IMR-90 (cell line): ENCODE data around the gene PTGER2. TPM values are rescaled to one million over a fixed set of nuclear protein-coding genes. Genes with fewer than 3 reads are reported as not detected.

ENCODE experiments used
- ATAC-seq: fragments of 200-7000 bp; cut with Tn5 transposase; 2 replicates; pipeline ENCODE4 v1.9.1; 2020; ENCODE audit warnings: low read depth, mild to moderate bottlenecking, moderate library complexity
- BruUV-seq: library from RNA; stranded (reverse); fragments of 400-500 nt; replicated peaks from 2 replicates; lab custom pipeline; 2021; lab: Mats Ljungman, UMichigan
- CTCF ChIA-PET: fragments of 300-600 bp; formaldehyde crosslinking; extraction: SDS; loops from one replicate; lab custom pipeline; 2021; ENCODE audit warnings: antibody characterized with exemption; lab: Yijun Ruan, JAX
- POLR2A ChIA-PET: fragments of 300-600 bp; sonication (Branson Sonifier 250); formaldehyde crosslinking; loops from one replicate; lab custom pipeline; 2022; ENCODE audit warnings: antibody characterized with exemption; ENCODE audit not compliant: unreplicated experiment; lab: Charles Lee
- DNase-seq: peaks from one replicate; pipeline ENCODE4 v3.0.0; 2013
- H2AFZ ChIP-seq: replicated peaks from 2 replicates; pipeline ENCODE3; 2013; ENCODE audit warnings: low read length, mild to moderate bottlenecking; ENCODE audit not compliant: poor library complexity
- H2AK5ac ChIP-seq: 2 replicates; pipeline ENCODE4 v1.6.1; 2013; ENCODE audit warnings: low read depth, low read length, inconsistent platforms
- H2AK9ac ChIP-seq: replicated peaks from 2 replicates; pipeline ENCODE3; 2013; ENCODE audit warnings: mild to moderate bottlenecking, low read depth, low read length, moderate library complexity; ENCODE audit not compliant: poor library complexity
- H2BK120ac ChIP-seq: 2 replicates; pipeline ENCODE4 v1.6.1; 2013; ENCODE audit warnings: low read depth, low read length, inconsistent platforms
- H2BK15ac ChIP-seq: 3 replicates; pipeline ENCODE4 v1.6.1; 2013; ENCODE audit warnings: low read depth, low read length, inconsistent platforms
- H2BK20ac ChIP-seq: 2 replicates; pipeline ENCODE4 v1.6.1; 2013; ENCODE audit warnings: low read depth, mild to moderate bottlenecking, inconsistent platforms, low read length, moderate library complexity
- H2BK5ac ChIP-seq: 2 replicates; pipeline ENCODE4 v1.6.1; 2013; ENCODE audit warnings: mild to moderate bottlenecking, low read depth, low read length, inconsistent platforms; ENCODE audit not compliant: poor library complexity, severe bottlenecking
- H3K14ac ChIP-seq: replicated peaks from 2 replicates; pipeline ENCODE4 v1.6.1; 2013; ENCODE audit warnings: low read depth, low read length, inconsistent platforms
- H3K18ac ChIP-seq: 2 replicates; pipeline ENCODE4 v1.6.1; 2013; ENCODE audit warnings: low read depth, low read length, control low read depth
- H3K23ac ChIP-seq: 2 replicates; pipeline ENCODE4 v1.6.1; 2013; ENCODE audit warnings: low read depth, low read length, inconsistent platforms
- H3K27ac ChIP-seq: 2 replicates; pipeline ENCODE4 v1.5.1; 2013; ENCODE audit warnings: mild to moderate bottlenecking, control low read depth, low read length; ENCODE audit not compliant: insufficient read depth
- H3K27me3 ChIP-seq: 2 replicates; pipeline ENCODE4 v1.6.1; 2013; ENCODE audit warnings: low read length; ENCODE audit not compliant: control insufficient read depth, insufficient read depth
- H3K36me3 ChIP-seq: 2 replicates; pipeline ENCODE4 v1.6.1; 2013; ENCODE audit warnings: low read length, mixed read lengths; ENCODE audit not compliant: control insufficient read depth, insufficient read depth
- H3K4ac ChIP-seq: 2 replicates; pipeline ENCODE4 v1.6.1; 2013; ENCODE audit warnings: low read depth, low read length, inconsistent platforms
- H3K4me1 ChIP-seq: 2 replicates; pipeline ENCODE4 v1.6.1; 2013; ENCODE audit warnings: low read length, mixed read lengths; ENCODE audit not compliant: control insufficient read depth, insufficient read depth
- H3K4me2 ChIP-seq: 2 replicates; pipeline ENCODE4 v1.6.1; 2013; ENCODE audit warnings: low read depth, mild to moderate bottlenecking, control low read depth, low read length, moderate library complexity
- H3K4me3 ChIP-seq: 2 replicates; pipeline ENCODE4 v1.5.1; 2013; ENCODE audit warnings: low read depth, mild to moderate bottlenecking, control low read depth, low read length, moderate library complexity; ENCODE audit not compliant: insufficient read depth
- H3K56ac ChIP-seq: 2 replicates; pipeline ENCODE4 v1.6.1; 2013; ENCODE audit warnings: low read length, inconsistent platforms; ENCODE audit not compliant: insufficient read depth; ENCODE audit errors: extremely low read depth
- H3K79me1 ChIP-seq, 2 experiments: 2 replicates each; pipeline ENCODE4 v1.6.1; 2013; ENCODE audit warnings: low read length in 2 of 2, inconsistent platforms in 1 of 2, low read depth in 1 of 2
- H3K9ac ChIP-seq: 2 replicates; pipeline ENCODE4 v1.6.1; 2013; ENCODE audit warnings: low read depth, low read length, control low read depth
- H3K9me1 ChIP-seq: 2 replicates; pipeline ENCODE4 v1.6.1; 2013; ENCODE audit warnings: low read length, inconsistent platforms; ENCODE audit not compliant: insufficient read depth
- H3K9me3 ChIP-seq: 2 replicates; pipeline ENCODE4 v1.6.1; 2013; ENCODE audit warnings: low read length; ENCODE audit not compliant: control insufficient read depth, insufficient read depth
- H4K20me1 ChIP-seq: 2 replicates; pipeline ENCODE4 v1.6.1; 2013; ENCODE audit warnings: low read length, inconsistent platforms; ENCODE audit not compliant: insufficient read depth
- H4K5ac ChIP-seq: 2 replicates; pipeline ENCODE4 v1.6.1; 2013; ENCODE audit warnings: mild to moderate bottlenecking, low read depth, low read length, control low read depth
- H4K8ac ChIP-seq, 2 experiments: 2 replicates each; pipeline ENCODE4 v1.6.1; 2013; ENCODE audit warnings: low read depth in 2 of 2, low read length in 2 of 2, control low read depth in 1 of 2, inconsistent platforms in 1 of 2
- H4K91ac ChIP-seq: 2 replicates; pipeline ENCODE4 v1.6.1; 2013; ENCODE audit warnings: low read depth, low read length, inconsistent platforms; ENCODE audit not compliant: insufficient read depth
- BHLHE40 ChIP-seq: fragments of 150-350 bp; IDR thresholded peaks from 2 replicates; pipeline ENCODE4 v1.6.1; 2016; ENCODE audit warnings: mild to moderate bottlenecking, low read depth, low read length
- CEBPB ChIP-seq: IDR thresholded peaks from 2 replicates; pipeline ENCODE4 v1.6.1; 2012; ENCODE audit warnings: low read depth, low read length, improper control_type of control experiment
- CHD1 ChIP-seq: IDR thresholded peaks from 2 replicates; pipeline ENCODE4 v1.6.1; 2012; ENCODE audit warnings: low read depth, low read length, improper control_type of control experiment
- ELK1 ChIP-seq: fragments of 150-350 bp; IDR thresholded peaks from 2 replicates; pipeline ENCODE4 v1.6.1; 2016; ENCODE audit warnings: low read depth, mild to moderate bottlenecking, low read length, moderate library complexity, borderline replicate concordance
- FOS ChIP-seq: fragments of 150-350 bp; IDR thresholded peaks from 2 replicates; pipeline ENCODE4 v1.6.1; 2016; ENCODE audit warnings: low read depth, low read length
- MAFK ChIP-seq: IDR thresholded peaks from 2 replicates; pipeline ENCODE4 v1.6.1; 2012; ENCODE audit warnings: low read depth, low read length, improper control_type of control experiment
- MAZ ChIP-seq: IDR thresholded peaks from 2 replicates; pipeline ENCODE4 v1.6.1; 2012; ENCODE audit warnings: low read depth, mild to moderate bottlenecking, low read length, improper control_type of control experiment, moderate library complexity, borderline replicate concordance
- MXI1 ChIP-seq: IDR thresholded peaks from 2 replicates; pipeline ENCODE4 v1.6.1; 2012; ENCODE audit warnings: low read depth, mild to moderate bottlenecking, low read length, moderate library complexity, borderline replicate concordance
- NFE2L2 ChIP-seq: fragments of 150-350 bp; IDR thresholded peaks from 2 replicates; pipeline ENCODE4 v1.6.1; 2016; ENCODE audit warnings: low read depth, mild to moderate bottlenecking, low read length
- POLR2A ChIP-seq: IDR thresholded peaks from 2 replicates; pipeline ENCODE4 v1.6.1; 2012; ENCODE audit warnings: mild to moderate bottlenecking, low read depth, low read length
- RAD21 ChIP-seq: IDR thresholded peaks from 2 replicates; pipeline ENCODE4 v1.6.1; 2012; ENCODE audit warnings: low read length, improper control_type of control experiment
- RCOR1 ChIP-seq: IDR thresholded peaks from 2 replicates; pipeline ENCODE4 v1.6.1; 2012; ENCODE audit warnings: mild to moderate bottlenecking, low read length, improper control_type of control experiment; ENCODE audit not compliant: insufficient replicate concordance
- WGBS, 2 experiments: methylation state at CpG; one replicate each; pipeline versions ENCODE4 v1.1.5 to v1.1.7; 2013; ENCODE audit warnings: missing lambda C conversion rate in 2 of 2; ENCODE audit not compliant: insufficient read length in 1 of 2; ENCODE audit errors: extremely low coverage in 2 of 2; 5-methylcytosine and 5-hydroxymethylcytosine counted together
- dilution Hi-C: fragments of 300-500 bp; cut with HindIII; formaldehyde crosslinking; loops from one replicate; pipeline ENCODE4 v1.14.3; 2018; ENCODE audit warnings: low sequenced_read_pairs; ENCODE audit not compliant: unreplicated experiment
- in situ Hi-C: fragments of 300-500 bp; cut with MboI; formaldehyde crosslinking; loops from 3 replicates; pipeline ENCODE4 v1.14.3; 2019; ENCODE audit warnings: low sequenced_read_pairs, inconsistent platforms, mixed read lengths
- intact Hi-C: fragments of 100-400 bp; cut with micrococcal nuclease; formaldehyde crosslinking; loops from 2 replicates; pipeline ENCODE4 v1.10.0; 2022
- polyA plus RNA-seq, 3 experiments: library from polyadenylated mRNA; depleted of rRNA; stranded (reverse); fragments of >200 nt; gene quantifications; 2 replicates each; pipeline ENCODE4 v1.2.3, GENCODE V29; 2012; ENCODE audit warnings: low replicate concordance in 1 of 3
- total RNA-seq: library from RNA; depleted of rRNA; stranded (reverse); fragments of >200 nt; gene quantifications from 2 replicates; pipeline ENCODE4 v1.2.3, GENCODE V29; 2012
- TF ChIP-seq, protein P1 (sequence below): fragments of 150-350 bp; IDR thresholded peaks from 2 replicates; pipeline ENCODE4 v1.6.1; 2017; ENCODE audit warnings: mild to moderate bottlenecking, antibody characterized with exemption, low read length, low read depth

Gene PTGER2
- total and polyA plus RNA-seq, 2 of the 4 experiments (the other 2 are of a cell fraction): 24.7 to 58.5 TPM

DNA sequence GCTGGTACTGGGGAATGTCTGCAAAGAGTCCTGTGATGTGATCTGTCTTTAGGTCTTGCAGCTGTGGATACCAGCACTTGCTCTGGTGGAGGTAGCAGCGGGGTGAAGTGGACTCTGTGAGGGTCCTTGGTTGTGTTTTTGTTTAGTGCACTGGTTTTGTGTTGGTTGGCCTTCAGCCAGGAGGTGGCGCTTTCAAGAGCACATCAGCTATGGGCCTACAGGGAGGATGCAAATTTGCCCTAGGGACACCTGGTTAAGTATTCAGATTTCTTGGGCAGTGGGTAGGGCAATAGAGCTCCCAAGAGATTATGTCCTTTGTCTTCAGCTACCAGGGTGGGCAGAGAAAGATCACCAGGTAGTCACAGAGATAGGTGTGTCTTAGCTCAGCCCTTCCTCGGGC lies 63.8 kb downstream of the PTGER2 start:
- Histone ChIP-seq H3K27me3 (no peaks in the 10 kb centered on the region), H3K23ac (no peak overlapping the region), H3K79me1 (no peaks in the 10 kb centered on the region), H3K4me3 (no peak overlapping the region), H2AK9ac (no peak overlapping the region), H3K36me3 (no peaks in the 10 kb centered on the region), H3K4me2 (no peak overlapping the region), H3K4ac (no peak overlapping the region), H3K4me1 (peaks cover 4% of the 10 kb centered on the region), H3K9me3 (no peaks in the 10 kb centered on the region), H4K8ac (no peak overlapping the region), H4K5ac (no peak overlapping the region), H2AK5ac (no peak overlapping the region), H4K91ac (no peak overlapping the region), H2BK5ac (no peak overlapping the region), H4K20me1 (no peaks in the 10 kb centered on the region), H2BK120ac (no peak overlapping the region), H3K56ac (no peak overlapping the region), H2AFZ (no peak overlapping the region), H3K14ac (no peak overlapping the region), H3K27ac (no peak overlapping the region), H2BK20ac (no peak overlapping the region), H3K9ac (no peak overlapping the region), H3K9me1 (no peaks in the 10 kb centered on the region; the same call in 1 of the 2 replicates), H3K18ac (no peak overlapping the region), H2BK15ac (no peak overlapping the region)
- intact Hi-C loops (no loop called here), dilution Hi-C loops (no loop called here), in situ Hi-C loops (no loop called here)
- no peak for TF ChIP-seq BHLHE40
- no peak for TF ChIP-seq FOS
- TF ChIP-seq RCOR1: no peak
- no peak for TF ChIP-seq ELK1
- TF ChIP-seq NFE2L2: no peak
- no peak for TF ChIP-seq RAD21
- TF ChIP-seq, protein P1, sequence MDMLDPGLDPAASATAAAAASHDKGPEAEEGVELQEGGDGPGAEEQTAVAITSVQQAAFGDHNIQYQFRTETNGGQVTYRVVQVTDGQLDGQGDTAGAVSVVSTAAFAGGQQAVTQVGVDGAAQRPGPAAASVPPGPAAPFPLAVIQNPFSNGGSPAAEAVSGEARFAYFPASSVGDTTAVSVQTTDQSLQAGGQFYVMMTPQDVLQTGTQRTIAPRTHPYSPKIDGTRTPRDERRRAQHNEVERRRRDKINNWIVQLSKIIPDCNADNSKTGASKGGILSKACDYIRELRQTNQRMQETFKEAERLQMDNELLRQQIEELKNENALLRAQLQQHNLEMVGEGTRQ: no peak
- TF ChIP-seq CEBPB: no peak
- TF ChIP-seq POLR2A: no peak
- no peak for TF ChIP-seq MAZ
- no peak for TF ChIP-seq MAFK
- TF ChIP-seq MXI1: no peak
- no peak for TF ChIP-seq CHD1
- DNase-seq (no peak), ATAC-seq (no peak)
- POLR2A ChIA-PET: no interaction called here
- no TSS peak for BruUV-seq
- CTCF ChIA-PET: no interaction called here
- 100% methylated on average over 1 of the region's 3 CpGs; no CpG with 5 or more reads in 1 of the 2 experiments for whole genome bisulfite sequencing, 2 experiments
